HG03066 (cell line): ENCODE measurements around the gene PIM1.
"Not testable (repeated sequence)": the region's sequence is repeated elsewhere in the genome, so short reads cannot be mapped to it uniquely, and the experiment has no call there.

Source experiments
- ATAC-seq: cut with Tn5 transposase; IDR thresholded peaks from one replicate; pipeline ENCODE4 v1.9.1; 2021; ENCODE audit warnings: low read depth; ENCODE audit not compliant: unreplicated experiment

The PIM1 gene

GRCh38 chr6:37170273-37171200, 585 bp downstream of the PIM1 start:
- ATAC-seq: peak; percentile 30

GRCh38 chr6:37171201-37171969, 1.4 kb downstream of the PIM1 start:
- no peak for ATAC-seq

- ATAC-seq: no peak
Measured at GRCh38 chr6:37171970-37172812, 2.2 kb downstream of the PIM1 start.

- ATAC-seq: no peak
Measured at GRCh38 chr6:37172912-37173492, 3.0 kb downstream of the PIM1 start.

- ATAC-seq: no peak
Measured at GRCh38 chr6:37173493-37174195, 3.7 kb downstream of the PIM1 start.

GRCh38 chr6:37174196-37174514, 4.2 kb downstream of the PIM1 start:
- no peak for ATAC-seq

GRCh38 chr6:37174515-37175331, 4.8 kb downstream of the PIM1 start:
- no peak for ATAC-seq

- no peak for ATAC-seq
Measured at GRCh38 chr6:37175332-37176267, 5.6 kb downstream of the PIM1 start.

- ATAC-seq: no peak
Measured at GRCh38 chr6:37176268-37177076, 6.5 kb downstream of the PIM1 start.

- ATAC-seq: no peak
Measured at GRCh38 chr6:37177077-37177934, 7.4 kb downstream of the PIM1 start.

GRCh38 chr6:37177935-37178517, 8.1 kb downstream of the PIM1 start:
- no peak for ATAC-seq

- ATAC-seq: no peak
Measured at GRCh38 chr6:37180075-37180474, 10.1 kb downstream of the PIM1 start.

- ATAC-seq: not testable (repeated sequence)
Measured at GRCh38 chr6:37180610-37181009, 10.7 kb downstream of the PIM1 start.

GRCh38 chr6:37182736-37183590, 13.0 kb downstream of the PIM1 start:
- ATAC-seq: no peak
